ENCODE measurements around the gene DGKB.
A peak's percentile ranks its signal among the peaks of the same experiment; 100 is the strongest.

Gene DGKB

GRCh38 chr7:14818871-14819270, 83.7 kb downstream of the DGKB start:
- no peak for DNase-seq

- no peak for DNase-seq
Observed at GRCh38 chr7:14817829-14818614, 84.5 kb downstream of the DGKB start.

DNA sequence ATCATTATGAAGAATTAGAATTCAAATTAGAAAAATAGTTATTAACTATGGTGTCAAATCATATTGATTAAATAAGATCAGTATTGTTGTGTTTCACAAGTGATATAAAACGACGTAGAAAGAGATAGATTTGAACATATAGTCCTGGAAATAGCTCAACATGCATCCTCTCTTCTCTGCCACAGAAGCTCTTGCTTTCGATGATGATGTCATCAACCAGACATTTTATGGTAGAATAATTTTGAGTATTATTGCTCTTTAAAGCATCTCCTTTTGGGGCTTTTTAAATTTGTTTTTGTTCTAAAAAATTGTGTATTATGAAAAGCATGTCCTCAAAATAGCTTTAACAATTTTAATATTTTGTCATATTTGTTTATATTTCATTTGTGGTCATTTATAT, 95.0 kb downstream of the DGKB start:
- DNase-seq, result no peak

- DNase-seq, result no peak
Observed at GRCh38 chr7:14806891-14807290, 95.7 kb downstream of the DGKB start.

- no peak for DNase-seq
Observed at GRCh38 chr7:14805105-14805719, 97.3 kb downstream of the DGKB start.

DNA sequence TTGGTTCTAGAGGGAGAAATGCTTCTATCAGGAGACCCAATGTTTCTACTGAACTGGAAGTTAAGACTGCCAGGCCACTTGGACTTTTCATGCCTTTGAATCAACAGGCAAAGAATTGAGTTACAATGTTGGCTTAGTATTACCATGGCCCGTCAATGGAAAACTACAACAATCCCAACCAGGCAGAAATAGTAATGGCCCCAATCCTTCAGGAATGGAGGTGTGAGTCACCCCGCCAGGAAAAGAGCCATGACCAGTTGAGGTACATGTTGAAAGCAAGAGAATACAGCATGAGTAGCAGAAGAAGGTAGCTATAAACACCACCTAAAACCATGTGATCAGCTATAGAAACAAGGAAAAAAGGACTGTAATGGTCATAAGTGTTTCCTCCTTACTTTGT, 101.9 kb downstream of the DGKB start:
- DNase-seq, result no peak

DNA sequence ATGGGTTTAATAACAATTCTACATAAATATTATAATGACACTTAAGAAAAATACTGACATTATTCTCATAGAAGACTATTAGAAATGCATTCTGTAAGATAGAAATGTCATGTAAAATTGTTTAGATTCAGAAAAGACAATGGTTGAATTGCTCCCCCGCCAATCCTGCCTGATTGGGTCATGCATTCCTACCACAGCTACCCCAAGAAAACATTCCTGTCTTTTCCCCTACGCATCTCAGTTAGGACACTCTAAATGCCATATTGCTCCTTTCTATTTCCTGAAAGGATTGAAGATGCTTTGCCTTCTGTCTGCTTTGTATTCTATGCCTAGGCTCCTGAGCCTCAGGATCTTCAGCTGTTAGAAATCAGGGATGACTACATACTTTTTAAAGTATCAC, 109.4 kb downstream of the DGKB start:
- no peak for DNase-seq

GRCh38 chr7:14787551-14787950, 115.0 kb downstream of the DGKB start:
- DNase-seq, result no peak

- no peak for DNase-seq
Observed at GRCh38 chr7:14786314-14786895, 116.1 kb downstream of the DGKB start.

DNA sequence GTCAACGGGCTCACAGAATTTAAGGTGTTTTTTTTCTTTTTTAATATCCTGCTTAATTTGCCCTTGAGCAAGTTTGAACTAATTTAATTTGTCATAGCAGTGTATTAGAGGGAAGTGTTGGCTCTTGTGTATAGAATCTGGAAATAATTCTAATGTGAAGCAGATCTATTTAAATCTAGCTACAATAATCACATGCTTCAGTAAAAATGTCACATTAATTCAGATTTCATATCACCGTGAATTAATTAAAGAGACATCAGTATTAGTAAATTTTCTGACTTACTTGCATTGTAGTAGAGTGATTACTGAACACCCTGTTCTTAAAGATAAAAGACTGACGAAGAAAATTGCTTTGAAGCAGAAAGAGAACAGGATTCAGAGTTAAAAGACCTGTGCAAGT, 124.7 kb downstream of the DGKB start:
- no peak for DNase-seq

GRCh38 chr7:14776266-14776665, 126.3 kb downstream of the DGKB start:
- no peak for DNase-seq

GRCh38 chr7:14773729-14774271, 128.8 kb downstream of the DGKB start:
- DNase-seq, result no peak

DNA sequence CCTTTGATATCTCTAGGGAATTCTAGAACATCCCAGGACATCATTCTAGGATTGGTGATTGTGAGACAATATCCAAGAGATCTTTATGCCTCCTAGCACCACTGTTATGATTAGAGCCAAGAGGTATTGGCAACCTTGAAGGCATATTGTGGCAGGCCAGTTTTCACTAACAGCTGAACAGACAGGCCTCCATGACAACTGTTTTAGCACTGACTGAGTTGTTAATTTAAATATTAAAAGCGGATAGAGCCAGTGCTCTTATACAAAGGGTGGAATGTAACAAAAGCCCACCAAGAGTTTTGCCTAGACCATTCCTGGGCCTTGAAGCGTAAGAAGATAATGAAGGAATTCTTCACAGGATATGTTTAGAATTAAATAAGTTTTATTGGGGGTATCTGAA, 131.9 kb downstream of the DGKB start:
- no peak for DNase-seq

GRCh38 chr7:14769261-14769660, 133.3 kb downstream of the DGKB start:
- no peak for DNase-seq

GRCh38 chr7:14767716-14768425, 134.7 kb downstream of the DGKB start:
- DNase-seq, result no peak

DNA sequence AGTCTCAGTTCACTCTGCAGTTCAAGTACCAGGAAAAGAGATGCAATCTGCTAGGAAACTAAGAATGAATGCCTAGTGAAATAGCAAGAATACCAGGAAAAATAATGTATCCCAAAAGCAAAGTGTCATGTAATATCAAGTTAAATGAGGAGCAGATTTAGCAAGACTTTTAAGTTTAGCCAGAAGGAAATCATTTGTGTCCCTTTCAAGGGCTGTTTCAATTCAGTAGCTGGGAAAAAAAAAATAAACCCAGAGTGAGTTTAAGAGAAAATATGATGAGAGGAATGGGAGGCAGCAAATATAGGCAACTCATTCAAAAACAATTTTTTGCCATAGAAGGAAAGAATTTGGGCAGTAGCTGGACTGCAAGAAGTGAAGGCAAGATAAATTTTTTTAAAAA, 135.8 kb downstream of the DGKB start:
- no peak for DNase-seq

GRCh38 chr7:14765731-14766130, 136.8 kb downstream of the DGKB start:
- DNase-seq, result no peak

DNA sequence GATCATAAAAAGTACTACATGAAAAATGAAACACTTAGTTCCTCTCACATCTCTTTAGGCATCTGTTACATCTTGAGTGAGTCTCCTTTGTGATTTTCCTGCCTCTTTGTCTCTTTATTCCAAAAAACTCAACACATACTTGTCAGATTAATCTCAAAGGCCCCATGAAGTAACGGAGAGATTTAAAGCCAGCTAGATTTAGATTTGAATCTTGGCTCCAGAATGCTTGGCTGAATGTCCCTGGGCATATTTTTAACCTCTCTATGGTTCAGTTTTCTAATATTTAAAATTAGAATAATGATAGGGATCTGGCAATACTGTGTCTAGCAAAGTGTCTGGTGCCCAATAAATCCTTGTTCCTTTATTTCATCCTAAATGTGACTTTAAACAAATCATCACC, 140.0 kb downstream of the DGKB start:
- no peak for DNase-seq

DNA sequence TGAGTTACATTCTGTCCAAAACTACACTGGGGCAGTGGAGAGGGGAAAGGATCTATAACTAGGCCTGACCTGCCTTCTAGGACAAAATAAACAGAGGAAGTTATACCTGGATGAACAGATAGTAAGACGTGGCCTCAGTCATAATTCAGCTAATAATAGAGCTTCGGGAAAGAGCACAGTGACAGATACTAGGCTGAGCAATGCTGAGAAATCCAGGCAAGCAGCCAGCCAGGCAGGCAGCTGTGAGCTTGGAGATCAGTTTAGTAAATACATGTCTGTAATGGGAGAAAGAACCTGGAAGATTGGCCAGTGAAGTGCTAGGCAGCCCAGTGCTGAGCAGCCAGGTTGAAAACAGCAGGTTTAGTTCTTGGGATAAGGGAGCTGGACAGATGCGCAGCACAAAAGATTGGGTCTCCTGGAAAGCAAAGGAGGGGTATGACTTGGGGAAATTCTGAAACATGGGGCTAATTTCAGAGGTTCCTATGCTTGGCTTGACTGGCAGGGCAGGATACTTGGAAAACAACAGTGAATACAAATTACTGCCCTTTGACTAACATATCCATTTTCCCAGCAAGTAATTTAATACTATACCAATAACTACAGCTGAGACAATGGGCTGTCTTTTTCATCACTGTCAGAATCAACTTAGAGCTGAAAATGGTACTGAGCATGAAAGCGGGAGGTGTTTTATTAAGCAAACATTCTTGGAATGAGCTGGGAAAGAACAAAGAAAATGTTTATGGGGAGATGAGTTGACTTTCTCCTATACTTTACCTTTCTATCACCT, 140.8 kb downstream of the DGKB start:
- peak; percentile 92 for DNase-seq

DNA sequence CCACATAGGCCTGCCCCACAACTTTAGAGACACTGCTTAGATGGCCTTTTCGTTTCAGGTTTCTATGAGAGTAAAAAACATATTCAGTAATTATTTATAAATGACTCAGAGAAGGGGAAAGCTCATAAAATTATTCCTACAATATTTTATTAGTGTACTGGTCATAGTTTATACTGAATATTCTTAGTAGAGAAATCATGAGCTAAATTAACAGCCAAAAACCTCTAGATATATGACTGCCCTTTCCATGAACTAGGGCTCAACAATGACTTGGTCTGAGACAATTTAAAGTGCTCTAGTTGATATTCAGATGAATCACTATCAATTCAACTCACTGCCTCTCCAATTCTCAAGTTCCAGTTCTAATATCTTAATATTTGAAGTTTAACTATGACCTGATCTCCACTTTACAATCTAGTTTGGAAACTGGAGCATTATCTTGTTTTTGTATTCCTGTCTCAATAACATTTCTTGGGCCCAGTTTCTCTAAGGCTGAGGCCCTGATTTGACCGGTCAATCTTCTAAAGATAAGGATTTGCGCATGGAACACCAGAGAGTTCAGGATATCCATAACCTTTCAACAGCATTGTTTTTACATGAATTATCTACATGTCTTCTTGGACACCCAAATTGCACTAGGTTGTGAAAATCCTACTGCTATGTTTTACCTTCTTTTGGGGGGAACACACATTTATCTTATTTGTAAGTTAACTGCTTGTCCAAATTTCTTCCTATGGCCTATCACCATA, 141.6 kb downstream of the DGKB start:
- DNase-seq, result no peak

DNA sequence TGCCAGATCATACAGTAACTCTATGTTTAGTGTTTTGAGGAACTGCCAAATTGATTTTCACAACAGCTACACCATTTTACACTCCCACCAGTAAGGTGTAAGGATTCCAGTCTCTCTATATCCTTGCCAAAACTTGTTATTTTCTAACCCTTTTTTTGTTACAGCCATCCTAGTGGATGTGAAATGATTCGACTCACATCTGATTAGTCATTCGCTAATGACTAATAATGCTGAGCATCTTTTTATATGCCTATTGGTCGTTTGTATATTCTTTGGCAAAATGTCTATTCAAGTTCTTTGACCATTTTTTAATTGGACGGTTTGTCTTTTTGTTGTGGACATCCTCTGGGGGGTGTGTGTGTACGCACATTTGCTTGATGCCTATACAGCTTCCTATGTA, 142.8 kb downstream of the DGKB start:
- no peak for DNase-seq

DNA sequence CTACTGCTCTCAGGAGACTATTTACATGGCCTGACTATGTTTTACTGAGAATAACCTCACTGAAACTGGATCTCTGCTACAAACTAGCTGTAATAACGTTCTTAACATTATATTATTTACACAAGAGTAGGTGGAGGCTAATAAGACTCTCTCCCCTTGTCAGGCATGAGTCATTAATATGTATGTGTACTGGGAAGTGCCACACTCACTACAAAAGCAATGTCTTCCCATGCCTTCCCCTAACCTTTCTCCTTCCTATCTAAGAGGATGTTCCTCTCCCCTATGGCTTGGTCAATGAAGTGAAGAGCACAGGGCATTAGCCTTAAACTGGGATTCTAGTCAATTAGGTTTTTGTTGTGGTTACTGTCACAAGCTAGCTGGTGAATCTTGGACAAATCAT, 147.9 kb downstream of the DGKB start:
- DNase-seq, result no peak

Measured in NCI-H1092 (cell line).